ENCODE data around the gene AFMID. TPM values are rescaled to one million over a fixed set of nuclear protein-coding genes. Genes with fewer than 3 reads are reported as not detected.
A peak's percentile ranks its signal among the peaks of the same experiment; 100 is the strongest.

AFMID gene
- total and polyA plus RNA-seq, 2 of the 8 experiments (the other 6 are each of a cell fraction or from before 2014, with no cell fraction given) = 49.0 to 53.0 TPM

DNA sequence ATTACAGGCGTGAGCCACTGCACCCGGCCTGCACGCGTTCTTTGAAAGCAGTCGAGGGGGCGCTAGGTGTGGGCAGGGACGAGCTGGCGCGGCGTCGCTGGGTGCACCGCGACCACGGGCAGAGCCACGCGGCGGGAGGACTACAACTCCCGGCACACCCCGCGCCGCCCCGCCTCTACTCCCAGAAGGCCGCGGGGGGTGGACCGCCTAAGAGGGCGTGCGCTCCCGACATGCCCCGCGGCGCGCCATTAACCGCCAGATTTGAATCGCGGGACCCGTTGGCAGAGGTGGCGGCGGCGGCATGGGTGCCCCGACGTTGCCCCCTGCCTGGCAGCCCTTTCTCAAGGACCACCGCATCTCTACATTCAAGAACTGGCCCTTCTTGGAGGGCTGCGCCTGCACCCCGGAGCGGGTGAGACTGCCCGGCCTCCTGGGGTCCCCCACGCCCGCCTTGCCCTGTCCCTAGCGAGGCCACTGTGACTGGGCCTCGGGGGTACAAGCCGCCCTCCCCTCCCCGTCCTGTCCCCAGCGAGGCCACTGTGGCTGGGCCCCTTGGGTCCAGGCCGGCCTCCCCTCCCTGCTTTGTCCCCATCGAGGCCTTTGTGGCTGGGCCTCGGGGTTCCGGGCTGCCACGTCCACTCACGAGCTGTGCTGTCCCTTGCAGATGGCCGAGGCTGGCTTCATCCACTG, 27.0 kb downstream of the AFMID start, which contains the start of gene BIRC5 (continued):
- no peak for TF ChIP-seq NANOG (IDR thresholded peaks at IDR 0.05; ENCODE audit: insufficient read depth, low read depth, low read length, poor library complexity, severe bottlenecking)
- TF ChIP-seq, protein P1, sequence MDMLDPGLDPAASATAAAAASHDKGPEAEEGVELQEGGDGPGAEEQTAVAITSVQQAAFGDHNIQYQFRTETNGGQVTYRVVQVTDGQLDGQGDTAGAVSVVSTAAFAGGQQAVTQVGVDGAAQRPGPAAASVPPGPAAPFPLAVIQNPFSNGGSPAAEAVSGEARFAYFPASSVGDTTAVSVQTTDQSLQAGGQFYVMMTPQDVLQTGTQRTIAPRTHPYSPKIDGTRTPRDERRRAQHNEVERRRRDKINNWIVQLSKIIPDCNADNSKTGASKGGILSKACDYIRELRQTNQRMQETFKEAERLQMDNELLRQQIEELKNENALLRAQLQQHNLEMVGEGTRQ (IDR thresholded peaks at IDR 0.05; ENCODE audit: low read length) = peak; percentile 33; the same call in 1 of the 2 replicates
- TF ChIP-seq RBBP5 (IDR thresholded peaks at IDR 0.05; ENCODE audit: borderline replicate concordance, low read depth, low read length) = no peak
- TF ChIP-seq, protein P2, sequence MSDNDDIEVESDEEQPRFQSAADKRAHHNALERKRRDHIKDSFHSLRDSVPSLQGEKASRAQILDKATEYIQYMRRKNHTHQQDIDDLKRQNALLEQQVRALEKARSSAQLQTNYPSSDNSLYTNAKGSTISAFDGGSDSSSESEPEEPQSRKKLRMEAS (IDR thresholded peaks at IDR 0.05) = peak; percentile 94

Measured in H1 (cell line).